GM19239 (cell line): ENCODE measurements around the gene TMEFF2.

Experiments used
- DNase-seq: peaks from one replicate; pipeline ENCODE4 v3.0.0; 2011; ENCODE audit warnings: low spot score; ENCODE audit not compliant: insufficient read length
- FAIRE-seq: peaks from 2 replicates; lab custom pipeline; 2011; peaks lifted over from hg19 to GRCh38; lab: Jason Lieb, UNC

Gene TMEFF2

DNA sequence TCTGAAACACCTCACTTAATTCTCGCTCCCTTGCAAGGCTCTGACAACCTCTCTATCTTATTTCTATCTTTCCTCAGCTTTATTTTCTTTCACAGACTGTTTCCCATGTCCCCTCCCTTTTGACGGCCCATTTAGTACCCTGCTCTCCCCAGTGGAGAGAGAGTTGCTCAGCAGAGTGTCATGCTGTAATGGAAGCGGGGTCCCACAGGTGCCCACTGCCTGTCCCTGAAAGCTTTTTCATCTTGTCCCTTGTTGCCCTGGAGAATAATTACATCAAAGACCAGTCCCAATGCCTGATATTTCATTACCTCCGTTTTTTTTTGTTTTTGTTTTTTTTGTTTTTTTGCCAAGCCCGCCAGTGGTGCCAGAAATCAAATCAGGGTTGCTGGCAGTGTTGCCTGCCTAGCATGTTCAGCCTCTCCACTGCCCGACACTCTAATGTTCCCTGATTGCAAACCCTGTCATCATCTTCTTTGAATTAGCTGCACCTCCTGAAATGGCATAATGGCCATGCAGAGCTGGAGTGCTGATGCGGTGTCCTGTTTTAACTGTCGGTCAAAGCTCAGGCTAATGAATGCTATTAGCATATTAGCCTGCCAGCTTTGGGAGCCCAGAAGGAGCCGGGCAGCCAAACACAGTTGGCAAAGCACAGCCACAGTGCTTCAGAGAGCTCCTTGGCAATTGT, 276.6 kb downstream of the TMEFF2 start:
- DNase-seq (no peak), FAIRE-seq (no peak)

DNA sequence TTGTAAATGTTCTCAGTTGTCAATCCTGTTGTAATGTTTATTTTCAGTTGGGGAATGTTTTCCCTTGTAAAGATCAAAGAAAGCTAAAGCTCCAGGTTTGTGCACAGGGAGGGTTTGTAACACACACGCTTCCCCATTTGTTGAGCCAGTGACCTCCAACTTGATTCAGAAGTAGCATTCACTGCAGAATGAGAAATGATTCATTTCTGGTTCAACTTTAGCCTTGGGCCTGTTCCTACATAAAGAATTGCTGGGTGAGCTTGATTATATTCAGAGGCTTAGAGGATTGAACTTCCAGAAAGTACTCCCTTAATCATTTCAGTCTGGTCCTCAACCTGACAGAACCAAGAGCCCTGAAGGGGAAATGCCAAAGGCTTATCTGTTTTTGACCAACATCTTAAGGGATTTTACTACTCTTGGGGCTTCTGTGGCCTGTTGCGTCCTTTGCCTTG, 277.3 kb downstream of the TMEFF2 start:
- no peak for DNase-seq
- FAIRE-seq = no peak

- FAIRE-seq (no peak), DNase-seq (no peak)
These were observed 277.9 kb downstream of the TMEFF2 start for GRCh38 chr2:191916826-191917225.

DNA sequence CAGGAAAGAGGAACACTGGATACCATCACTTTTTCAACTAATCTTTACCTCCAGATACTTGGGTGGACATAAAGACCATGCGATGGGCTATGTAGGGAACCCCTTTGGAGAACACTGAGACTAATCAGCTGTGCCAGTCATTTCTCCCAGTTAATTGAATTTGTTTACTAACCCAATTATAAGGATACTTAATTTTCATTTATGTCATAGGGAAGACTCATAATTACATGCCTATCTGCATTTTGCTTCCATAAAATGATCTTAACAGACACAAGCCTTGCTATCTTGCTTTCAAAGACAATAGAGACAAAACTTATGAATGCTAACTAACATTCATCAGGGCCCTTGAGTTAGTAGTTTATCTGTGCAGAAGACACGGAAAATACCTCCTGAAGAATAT, 279.0 kb downstream of the TMEFF2 start:
- no peak for DNase-seq
- FAIRE-seq = no peak

GRCh38 chr2:191913796-191914195, 280.9 kb downstream of the TMEFF2 start:
- FAIRE-seq (no peak), DNase-seq (no peak)

DNA sequence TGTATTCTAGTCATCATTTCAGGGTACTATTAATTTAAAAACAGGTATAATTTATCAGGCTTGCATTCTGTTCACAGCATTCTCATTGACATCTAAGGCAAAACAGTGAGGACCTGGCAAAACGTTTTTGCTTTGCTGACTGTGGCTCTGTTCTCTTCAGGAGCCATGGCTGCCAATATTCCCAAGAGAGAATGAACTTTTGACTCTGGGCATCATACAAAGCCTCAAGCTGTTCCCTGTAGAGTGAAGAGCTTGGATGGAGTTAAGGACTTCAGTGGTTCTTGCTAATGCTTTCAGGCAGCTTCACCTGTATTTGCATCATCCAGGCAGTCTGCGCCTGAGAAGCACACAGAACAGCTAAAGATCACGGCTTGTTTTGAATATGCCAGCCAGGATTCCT, 282.0 kb downstream of the TMEFF2 start:
- FAIRE-seq (no peak), DNase-seq (no peak)

DNA sequence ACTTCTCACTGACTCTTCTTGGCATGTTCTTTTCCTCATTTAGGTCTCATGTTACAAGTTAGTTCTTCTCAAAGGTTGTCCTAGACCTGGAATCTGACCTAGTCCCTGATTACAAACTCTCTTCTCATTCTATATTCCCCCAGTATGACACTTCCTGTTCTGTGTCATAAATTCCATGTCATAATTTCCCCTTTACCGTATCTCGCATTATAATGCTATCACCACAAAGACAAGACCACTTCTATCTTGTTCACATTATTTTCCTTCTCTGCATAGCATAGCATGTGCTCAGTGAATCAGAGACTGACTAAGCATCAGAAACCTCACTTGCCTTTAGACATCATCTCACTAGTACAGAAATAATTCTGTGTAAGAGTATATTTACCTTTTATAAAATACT, 284.2 kb downstream of the TMEFF2 start:
- DNase-seq = no peak
- no peak for FAIRE-seq

DNA sequence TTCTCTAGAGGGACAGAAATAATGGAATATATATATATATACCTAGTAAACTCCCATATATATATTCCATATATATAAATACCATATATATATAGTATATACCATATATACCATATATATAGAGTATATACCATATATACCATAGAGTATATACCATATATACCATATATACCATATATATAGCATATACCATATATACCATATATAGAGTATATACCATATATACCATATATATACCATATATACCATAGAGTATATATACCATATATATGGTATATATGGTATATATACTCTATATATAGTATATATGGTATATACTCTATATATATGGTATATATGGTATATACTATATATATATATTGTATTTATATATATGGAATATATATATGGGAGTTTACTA, 285.9 kb downstream of the TMEFF2 start:
- FAIRE-seq = no peak

GRCh38 chr2:191907545-191907944, 287.2 kb downstream of the TMEFF2 start:
- DNase-seq (no peak), FAIRE-seq (no peak)

More for the DNA sequence above, 285.9 kb downstream of the TMEFF2 start:
- DNase-seq = no peak

DNA sequence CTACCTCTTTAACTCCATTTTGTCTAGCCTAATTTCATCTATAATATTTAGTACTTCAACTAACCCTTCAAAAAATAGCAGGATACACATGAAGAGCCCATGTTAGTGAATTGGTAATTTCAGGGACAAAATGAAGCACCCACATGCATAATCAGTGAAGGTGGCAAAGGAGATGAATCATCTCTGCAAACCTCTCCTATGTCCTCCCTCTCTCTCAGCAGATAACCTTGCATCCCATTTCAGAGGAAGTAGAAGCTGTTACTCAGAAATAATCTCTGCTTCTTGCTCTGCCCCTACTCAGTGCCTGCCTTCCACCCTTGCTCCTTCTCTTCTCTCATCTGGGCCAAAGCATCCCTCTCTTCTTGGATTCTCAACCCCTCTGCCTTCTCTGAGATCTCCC, 287.6 kb downstream of the TMEFF2 start:
- no peak for DNase-seq

DNA sequence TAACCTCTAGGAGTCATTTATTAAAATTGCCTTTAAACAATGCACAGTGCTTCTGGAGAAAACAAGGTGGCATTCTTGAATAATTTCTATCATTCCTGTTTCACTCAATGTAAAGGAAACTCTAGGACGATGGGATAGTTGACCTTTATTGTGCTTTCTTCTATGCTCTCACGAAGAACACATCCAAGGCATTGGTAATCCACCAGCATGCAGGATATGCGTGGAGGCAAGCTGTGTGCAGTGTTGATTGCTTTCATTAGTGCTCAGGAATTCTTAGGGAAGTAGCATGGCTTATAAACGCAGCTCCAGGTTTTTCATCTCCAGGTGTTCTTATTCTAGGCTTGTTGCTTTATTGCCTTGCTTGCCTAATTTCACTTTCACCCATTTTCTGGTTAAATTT, 289.4 kb downstream of the TMEFF2 start:
- no peak for DNase-seq
- FAIRE-seq = no peak

More for the DNA sequence above, 287.6 kb downstream of the TMEFF2 start:
- no peak for FAIRE-seq

- FAIRE-seq (no peak), DNase-seq (no peak)
These were observed 293.7 kb downstream of the TMEFF2 start for GRCh38 chr2:191901031-191901430.

DNA sequence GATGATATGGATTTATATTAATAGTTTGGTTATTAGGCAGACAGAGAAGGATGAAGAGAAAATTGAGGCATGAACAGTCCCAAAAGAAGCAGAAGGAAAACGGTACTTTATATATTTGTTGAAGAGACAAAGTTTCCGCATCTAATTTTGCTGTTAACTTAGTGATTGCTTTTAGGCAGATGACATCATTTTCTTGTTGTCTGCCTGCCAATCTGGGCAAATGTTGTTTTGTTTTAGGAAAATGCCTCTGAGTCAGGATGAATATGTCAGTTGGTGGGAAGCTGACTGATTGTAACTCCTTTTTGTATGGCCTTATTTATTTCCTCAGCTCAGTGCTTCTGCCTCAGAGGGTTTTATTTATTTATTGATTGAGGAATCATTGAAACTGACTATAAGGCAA, 295.3 kb downstream of the TMEFF2 start:
- FAIRE-seq = no peak
- DNase-seq = no peak
